ENCODE measurements around the gene CMC4.

CMC4 gene

GRCh38 chrX:155070975-155071693 is at the start of gene CMC4, which contains the start of the genes BRCC3 and MTCP1:
Gene CMC4 (minus strand): TSS chrX:155071136. CDS start chrX:155064023, 7,113 bp downstream.
Gene BRCC3 (plus strand): TSS chrX:155071508. CDS start chrX:155071528, 20 bp downstream.
Gene MTCP1 (minus strand): TSS chrX:155071136. CDS start chrX:155066010, 5,126 bp downstream.
- no peak for TF ChIP-seq RAD21 (IDR thresholded peaks at IDR 0.05; ENCODE audit: low read depth)
- no peak for TF ChIP-seq ZBTB7A (IDR thresholded peaks at IDR 0.05; ENCODE audit: low read depth)
- TF ChIP-seq NFIC (IDR thresholded peaks at IDR 0.05) = no peak
- no peak for TF ChIP-seq TCF12 (IDR thresholded peaks at IDR 0.05; ENCODE audit: low read depth)
- 0 out of 2 replicates have a peak, but pooled peaks have one; percentile 17 for TF ChIP-seq MAX (IDR thresholded peaks at IDR 0.05)
- TF ChIP-seq CREB1 (IDR thresholded peaks at IDR 0.05; ENCODE audit: low read depth) = no peak
- TF ChIP-seq USF1 (IDR thresholded peaks at IDR 0.05) = no peak
- peak; percentile 93 for TF ChIP-seq YY1 (IDR thresholded peaks at IDR 0.05; ENCODE audit: low read depth)
- TF ChIP-seq REST (IDR thresholded peaks at IDR 0.05; ENCODE audit: low read depth) = no peak
- TF ChIP-seq TAF1 (IDR thresholded peaks at IDR 0.05; ENCODE audit: low read depth) = peak; percentile 82
- TF ChIP-seq TEAD4 (IDR thresholded peaks at IDR 0.05) = no peak
- TF ChIP-seq CEBPB (IDR thresholded peaks at IDR 0.05) = no peak
- TF ChIP-seq EGR1 (IDR thresholded peaks at IDR 0.05) = peak; percentile 66
- no peak for TF ChIP-seq EP300 (IDR thresholded peaks at IDR 0.05; ENCODE audit: borderline replicate concordance)
- TF ChIP-seq FOXM1 (IDR thresholded peaks at IDR 0.05; ENCODE audit: borderline replicate concordance, low read depth) = no peak

- no peak for TF ChIP-seq TCF12 (IDR thresholded peaks at IDR 0.05; ENCODE audit: low read depth)
- no peak for TF ChIP-seq EP300 (IDR thresholded peaks at IDR 0.05; ENCODE audit: borderline replicate concordance)
- no peak for TF ChIP-seq YY1 (IDR thresholded peaks at IDR 0.05; ENCODE audit: low read depth)
- TF ChIP-seq USF1 (IDR thresholded peaks at IDR 0.05) = no peak
- TF ChIP-seq FOXM1 (IDR thresholded peaks at IDR 0.05; ENCODE audit: borderline replicate concordance, low read depth) = no peak
- no peak for TF ChIP-seq MAX (IDR thresholded peaks at IDR 0.05)
- no peak for TF ChIP-seq ZBTB7A (IDR thresholded peaks at IDR 0.05; ENCODE audit: low read depth)
Observed at GRCh38 chrX:155115174-155115819, 44.4 kb upstream of the CMC4 start.

- TF ChIP-seq EGR1 (IDR thresholded peaks at IDR 0.05) (no peak), ZBTB7A (IDR thresholded peaks at IDR 0.05; ENCODE audit: low read depth) (no peak), RAD21 (IDR thresholded peaks at IDR 0.05; ENCODE audit: low read depth) (no peak), CREB1 (IDR thresholded peaks at IDR 0.05; ENCODE audit: low read depth) (no peak), FOXM1 (IDR thresholded peaks at IDR 0.05; ENCODE audit: borderline replicate concordance, low read depth) (no peak), MAX (IDR thresholded peaks at IDR 0.05) (no peak), CEBPB (IDR thresholded peaks at IDR 0.05) (no peak), NFIC (IDR thresholded peaks at IDR 0.05) (no peak)
Observed at GRCh38 chrX:155113097-155113496, 42.2 kb upstream of the CMC4 start.

- TF ChIP-seq TCF12 (IDR thresholded peaks at IDR 0.05; ENCODE audit: low read depth) (no peak), TEAD4 (IDR thresholded peaks at IDR 0.05) (no peak), CEBPB (IDR thresholded peaks at IDR 0.05) (no peak), EGR1 (IDR thresholded peaks at IDR 0.05) (no peak), EP300 (IDR thresholded peaks at IDR 0.05; ENCODE audit: borderline replicate concordance) (no peak), CREB1 (IDR thresholded peaks at IDR 0.05; ENCODE audit: low read depth) (no peak), YY1 (IDR thresholded peaks at IDR 0.05; ENCODE audit: low read depth) (no peak), RAD21 (IDR thresholded peaks at IDR 0.05; ENCODE audit: low read depth) (no peak), USF1 (IDR thresholded peaks at IDR 0.05) (no peak), ZBTB7A (IDR thresholded peaks at IDR 0.05; ENCODE audit: low read depth) (no peak), MAX (IDR thresholded peaks at IDR 0.05) (no peak), NFIC (IDR thresholded peaks at IDR 0.05) (no peak), TAF1 (IDR thresholded peaks at IDR 0.05; ENCODE audit: low read depth) (no peak), FOXM1 (IDR thresholded peaks at IDR 0.05; ENCODE audit: borderline replicate concordance, low read depth) (no peak), REST (IDR thresholded peaks at IDR 0.05; ENCODE audit: low read depth) (no peak)
Observed at GRCh38 chrX:155112171-155112570, 41.2 kb upstream of the CMC4 start.
